GM10266 (cell line): Measurements from ENCODE around the gene PLXNA1.

ENCODE experiments used
- DNase-seq: peaks from one replicate; pipeline ENCODE4 v3.0.0; 2012; ENCODE audit errors: extremely low spot score
- TF ChIP-seq, protein P1 (sequence below): IDR thresholded peaks from 2 replicates; pipeline ENCODE4 v1.5.1; 2012; ENCODE audit warnings: mild to moderate bottlenecking, low read depth; ENCODE audit not compliant: control insufficient read depth, insufficient read depth; ENCODE audit errors: missing control alignments

PLXNA1 gene

DNA sequence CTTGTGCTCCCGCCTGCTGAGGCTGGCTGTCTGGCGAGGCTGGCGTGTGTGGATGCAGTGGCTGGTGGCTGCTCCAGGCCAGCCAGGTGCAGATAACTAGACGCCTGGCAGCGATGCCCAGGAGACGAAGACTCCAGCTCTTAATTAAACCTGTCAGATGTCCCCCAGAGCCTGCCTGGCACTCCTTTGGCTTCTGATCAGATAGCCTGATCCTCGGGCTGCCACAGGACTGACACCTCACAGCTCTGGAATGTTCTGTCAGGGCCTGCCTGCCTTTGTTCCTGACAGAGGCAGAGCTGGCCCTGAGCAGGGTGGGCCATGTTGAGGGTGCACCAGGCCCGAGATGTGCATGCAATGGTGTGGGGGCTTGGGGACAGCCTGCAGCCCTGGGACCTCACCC lies 36.5 kb downstream of the PLXNA1 start:
- TF ChIP-seq, protein P1, sequence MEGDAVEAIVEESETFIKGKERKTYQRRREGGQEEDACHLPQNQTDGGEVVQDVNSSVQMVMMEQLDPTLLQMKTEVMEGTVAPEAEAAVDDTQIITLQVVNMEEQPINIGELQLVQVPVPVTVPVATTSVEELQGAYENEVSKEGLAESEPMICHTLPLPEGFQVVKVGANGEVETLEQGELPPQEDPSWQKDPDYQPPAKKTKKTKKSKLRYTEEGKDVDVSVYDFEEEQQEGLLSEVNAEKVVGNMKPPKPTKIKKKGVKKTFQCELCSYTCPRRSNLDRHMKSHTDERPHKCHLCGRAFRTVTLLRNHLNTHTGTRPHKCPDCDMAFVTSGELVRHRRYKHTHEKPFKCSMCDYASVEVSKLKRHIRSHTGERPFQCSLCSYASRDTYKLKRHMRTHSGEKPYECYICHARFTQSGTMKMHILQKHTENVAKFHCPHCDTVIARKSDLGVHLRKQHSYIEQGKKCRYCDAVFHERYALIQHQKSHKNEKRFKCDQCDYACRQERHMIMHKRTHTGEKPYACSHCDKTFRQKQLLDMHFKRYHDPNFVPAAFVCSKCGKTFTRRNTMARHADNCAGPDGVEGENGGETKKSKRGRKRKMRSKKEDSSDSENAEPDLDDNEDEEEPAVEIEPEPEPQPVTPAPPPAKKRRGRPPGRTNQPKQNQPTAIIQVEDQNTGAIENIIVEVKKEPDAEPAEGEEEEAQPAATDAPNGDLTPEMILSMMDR: no peak
- DNase-seq: no peak

GRCh38 chr3:127020543-127020942 lies 37.6 kb downstream of the PLXNA1 start:
- DNase-seq: no peak
- TF ChIP-seq, protein P1: no peak

DNA sequence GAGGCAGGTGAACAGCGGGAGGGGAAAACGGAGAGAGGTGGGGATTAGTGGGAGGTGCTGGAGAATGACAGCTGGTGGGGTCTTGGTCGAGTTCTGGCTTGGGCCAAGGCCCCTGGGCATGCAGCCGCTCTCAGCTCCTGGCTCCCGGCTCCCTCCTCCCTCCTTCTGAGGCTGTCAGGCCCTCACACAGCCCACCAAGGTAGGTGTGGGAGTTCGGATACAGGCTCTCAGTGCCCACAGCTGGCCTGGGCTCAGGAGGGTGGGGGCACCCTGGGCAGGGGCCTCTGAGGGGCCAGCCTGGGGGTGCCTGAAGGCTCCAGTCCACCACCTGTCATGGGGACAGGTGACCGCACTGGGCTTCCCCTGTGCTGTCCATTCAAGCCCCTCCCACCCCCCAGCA lies 39.9 kb downstream of the PLXNA1 start:
- no peak for DNase-seq
- TF ChIP-seq, protein P1: no peak

GRCh38 chr3:127025456-127025855 lies 42.5 kb downstream of the PLXNA1 start:
- DNase-seq: no peak
- TF ChIP-seq, protein P1: no peak

DNA sequence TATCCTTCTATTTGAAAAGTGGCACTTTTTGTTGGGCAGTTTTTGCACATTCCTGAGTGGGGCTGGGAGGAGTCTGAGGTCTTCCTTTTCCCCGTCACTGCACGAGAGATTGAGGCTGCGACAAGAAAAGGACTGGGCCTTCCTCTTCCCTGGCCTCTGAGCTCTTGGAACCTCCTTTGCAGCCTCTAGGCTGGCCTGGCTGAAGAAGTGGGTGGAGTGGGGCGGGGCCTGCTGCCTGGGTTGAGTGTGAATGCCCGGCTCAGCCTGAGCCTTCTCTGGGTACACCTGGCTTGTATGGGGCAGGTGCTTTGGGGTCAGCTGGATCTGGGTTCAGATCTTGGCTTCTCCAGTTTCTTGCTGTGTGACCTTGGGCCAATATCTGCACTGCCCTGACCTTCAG lies 43.1 kb downstream of the PLXNA1 start:
- no peak for DNase-seq
- TF ChIP-seq, protein P1: no peak

DNA sequence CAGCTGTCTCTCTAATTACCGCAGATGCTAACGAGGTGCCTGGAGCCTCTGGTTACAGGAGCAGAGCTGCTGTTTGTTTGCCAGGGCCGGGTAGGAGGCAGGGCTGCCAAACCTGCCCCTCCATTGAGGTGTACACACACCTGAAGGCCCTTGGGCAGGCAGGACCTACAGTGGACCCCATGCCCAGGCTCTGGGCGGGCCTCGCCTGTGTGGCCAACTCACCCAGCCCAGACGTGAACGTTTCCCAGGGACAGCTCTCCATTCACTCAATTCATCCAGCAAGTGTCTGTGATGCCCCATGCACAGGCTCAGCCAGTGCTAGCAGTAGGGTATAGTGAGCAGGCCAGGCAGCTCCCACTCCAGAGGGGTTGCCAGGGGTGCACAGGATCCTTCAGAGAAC lies 43.7 kb downstream of the PLXNA1 start:
- TF ChIP-seq, protein P1: no peak
- DNase-seq: no peak

DNA sequence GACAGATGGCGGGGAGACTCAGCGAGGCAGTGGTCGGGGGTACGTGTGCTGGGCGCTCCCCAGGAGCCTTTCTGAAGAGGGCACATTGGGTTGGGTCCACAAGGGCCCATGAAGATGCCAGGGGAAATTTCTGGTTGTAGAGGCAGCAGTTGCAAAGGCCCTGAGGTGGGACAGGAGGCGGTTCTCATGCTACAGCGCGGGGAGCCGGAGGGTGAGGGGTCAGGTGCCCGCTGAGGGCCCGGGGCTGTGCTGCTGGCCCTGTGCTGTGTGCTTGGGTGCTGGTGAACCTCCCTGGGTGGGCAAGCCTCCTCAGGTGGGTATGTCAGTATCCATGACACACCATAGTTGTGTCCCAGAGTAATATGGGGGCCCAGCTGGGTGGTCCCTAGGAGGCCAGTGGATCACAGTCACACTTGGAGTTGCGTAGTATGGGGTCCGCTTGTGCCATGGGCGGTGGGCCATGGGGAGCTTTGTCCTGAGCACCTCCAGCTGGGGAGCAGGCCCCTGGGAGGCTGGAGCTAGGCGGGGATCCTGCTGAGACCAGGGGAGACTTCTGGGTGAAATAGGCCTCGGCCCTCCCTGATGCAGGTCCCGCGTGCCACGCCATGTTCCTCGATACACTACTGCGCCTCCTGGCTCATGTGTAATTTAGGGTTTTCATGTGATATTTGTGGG lies 44.3 kb downstream of the PLXNA1 start:
- no peak for DNase-seq
- TF ChIP-seq, protein P1: no peak
